Fibroblast of lung (primary cell): ENCODE data around the gene DVL1. TPM values are rescaled to one million over a fixed set of nuclear protein-coding genes. Genes with fewer than 3 reads are reported as not detected.

Source experiments
- DNase-seq, 2 donors: peaks; one replicate each; pipeline versions ENCODE4 v3.0.0 to v3.0.0-alpha.2; 2010; ENCODE audit warnings: low read depth in 2 of 2
- H2AFZ ChIP-seq: 2 replicates; pipeline ENCODE4 v1.5.1; 2012; ENCODE audit warnings: low read length, control low read depth, inconsistent platforms
- H3K27ac ChIP-seq: 2 replicates; pipeline ENCODE4 v1.5.1; 2011; ENCODE audit warnings: low read length, control low read depth; ENCODE audit not compliant: insufficient read depth
- H3K27me3 ChIP-seq: 2 replicates; pipeline ENCODE4 v1.5.1; 2011; ENCODE audit warnings: mild to moderate bottlenecking, low read length; ENCODE audit not compliant: control insufficient read depth, insufficient read depth
- H3K36me3 ChIP-seq: 2 replicates; pipeline ENCODE4 v1.5.1; 2011; ENCODE audit warnings: low read length; ENCODE audit not compliant: control insufficient read depth, insufficient read depth
- H3K4me1 ChIP-seq: 2 replicates; pipeline ENCODE4 v1.5.1; 2011; ENCODE audit warnings: low read length; ENCODE audit not compliant: control insufficient read depth, insufficient read depth; ENCODE audit errors: extremely low read depth
- H3K4me2 ChIP-seq: 2 replicates; pipeline ENCODE4 v1.5.1; 2011; ENCODE audit warnings: low read length, control low read depth; ENCODE audit not compliant: insufficient read depth; ENCODE audit errors: extremely low read depth
- H3K4me3 ChIP-seq, 4 experiments: fragments of 200-600 bp in 1 of 4; sonication (generic) in 1 of 4; replicated peaks in 1 of 4; 2 replicates each; pipeline ENCODE4 v1.5.1; 2011 to 2016; ENCODE audit warnings: low read length in 4 of 4, low read depth in 3 of 4, mild to moderate bottlenecking in 3 of 4, control low read depth in 2 of 4, inconsistent platforms in 1 of 4, mixed read lengths in 1 of 4; ENCODE audit not compliant: insufficient read depth in 1 of 4; ENCODE audit errors: control extremely low read depth in 1 of 4
- H3K79me2 ChIP-seq: 2 replicates; pipeline ENCODE4 v1.5.1; 2012; ENCODE audit warnings: mild to moderate bottlenecking, low read length, inconsistent platforms; ENCODE audit not compliant: control insufficient read depth, insufficient read depth
- H3K9ac ChIP-seq: 2 replicates; pipeline ENCODE4 v1.5.1; 2011; ENCODE audit warnings: mild to moderate bottlenecking, low read length, control low read depth; ENCODE audit not compliant: insufficient read depth
- H3K9me3 ChIP-seq: 2 replicates; pipeline ENCODE4 v1.5.1; 2012; ENCODE audit warnings: low read depth, low read length; ENCODE audit not compliant: control insufficient read depth, insufficient read depth
- H4K20me1 ChIP-seq: 2 replicates; pipeline ENCODE4 v1.5.1; 2011; ENCODE audit warnings: low read length; ENCODE audit not compliant: control insufficient read depth, insufficient read depth; ENCODE audit errors: extremely low read depth
- CTCF ChIP-seq, 2 donors: IDR thresholded peaks in 1 of 2; conservative IDR thresholded peaks in 1 of 2; 1 replicate in 1 of 2; 2 replicates in 1 of 2; pipeline ENCODE4 v1.5.1; 2011 to 2012; ENCODE audit warnings: low read length in 2 of 2, control low read depth in 1 of 2, inconsistent platforms in 1 of 2, low read depth in 1 of 2, mild to moderate bottlenecking in 1 of 2
- EZH2 ChIP-seq: IDR thresholded peaks from 2 replicates; pipeline ENCODE4 v1.5.1; 2012; ENCODE audit warnings: low read length, control low read depth, mild to moderate bottlenecking; ENCODE audit errors: missing control alignments
- polyA plus RNA-seq, 2 donors: library from polyadenylated mRNA; depleted of rRNA in 1 of 2; stranded (reverse) in 1 of 2; unstranded in 1 of 2; fragments of >200 nt; gene quantifications; 2 replicates each; pipeline ENCODE4 v1.2.1, GENCODE V29; 2011 to 2012; ENCODE audit warnings: missing spikeins in 1 of 2
- total RNA-seq: library from RNA; depleted of rRNA; stranded (reverse); fragments of >200 nt; gene quantifications from 2 replicates; pipeline ENCODE4 v1.2.1, GENCODE V29; 2014

Gene DVL1
- total and polyA plus RNA-seq, 2 donors (not counting 1 experiment from before 2014, with no cell fraction given), result 9.1 to 107 TPM

DNA sequence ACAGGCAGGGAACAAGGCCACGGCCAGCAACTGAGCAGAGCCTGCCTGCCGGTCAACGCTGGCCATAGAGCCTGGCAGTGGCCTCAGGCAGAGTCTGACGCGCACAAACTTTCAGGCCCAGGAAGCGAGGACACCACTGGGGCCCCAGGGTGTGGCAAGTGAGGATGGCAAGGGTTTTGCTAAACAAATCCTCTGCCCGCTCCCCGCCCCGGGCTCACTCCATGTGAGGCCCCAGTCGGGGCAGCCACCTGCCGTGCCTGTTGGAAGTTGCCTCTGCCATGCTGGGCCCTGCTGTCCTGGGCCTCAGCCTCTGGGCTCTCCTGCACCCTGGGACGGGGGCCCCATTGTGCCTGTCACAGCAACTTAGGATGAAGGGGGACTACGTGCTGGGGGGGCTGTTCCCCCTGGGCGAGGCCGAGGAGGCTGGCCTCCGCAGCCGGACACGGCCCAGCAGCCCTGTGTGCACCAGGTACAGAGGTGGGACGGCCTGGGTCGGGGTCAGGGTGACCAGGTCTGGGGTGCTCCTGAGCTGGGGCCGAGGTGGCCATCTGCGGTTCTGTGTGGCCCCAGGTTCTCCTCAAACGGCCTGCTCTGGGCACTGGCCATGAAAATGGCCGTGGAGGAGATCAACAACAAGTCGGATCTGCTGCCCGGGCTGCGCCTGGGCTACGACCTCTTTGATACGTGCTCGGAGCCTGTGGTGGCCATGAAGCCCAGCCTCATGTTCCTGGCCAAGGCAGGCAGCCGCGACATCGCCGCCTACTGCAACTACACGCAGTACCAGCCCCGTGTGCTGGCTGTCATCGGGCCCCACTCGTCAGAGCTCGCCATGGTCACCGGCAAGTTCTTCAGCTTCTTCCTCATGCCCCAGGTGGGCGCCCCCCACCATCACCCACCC lies 17.9 kb downstream of the DVL1 start, which contains the start of gene TAS1R3:
TAS1R3 (plus strand) TSS at position 213 of the 898 bp plus-strand sequence; CDS start at position 279, 66 bp downstream.
- Histone ChIP-seq H3K4me1 (no peaks in the 10 kb centered on the region), H3K27me3 (no peaks in the 10 kb centered on the region), H4K20me1 (no peaks in the 10 kb centered on the region), H3K9ac (no peak within 1 kb of the TSS), H3K4me3 (no peak within 1 kb of the TSS), H3K27ac (no peak within 1 kb of the TSS), H3K36me3 (peaks cover 11% of the 10 kb centered on the region), H3K79me2 (no peaks in the 10 kb centered on the region), H3K9me3 (no peaks in the 10 kb centered on the region), H3K4me2 (no peak within 1 kb of the TSS), H2AFZ (no peak within 1 kb of the TSS)
- no peak for DNase-seq
- no peak for TF ChIP-seq CTCF (conservative IDR thresholded peaks at IDR 0.05 in 1 of 2, IDR thresholded peaks at IDR 0.05 in 1 of 2; ENCODE audit: low read depth in 1 of 2, low read length in 2 of 2)
- TF ChIP-seq EZH2, result no peak

DNA sequence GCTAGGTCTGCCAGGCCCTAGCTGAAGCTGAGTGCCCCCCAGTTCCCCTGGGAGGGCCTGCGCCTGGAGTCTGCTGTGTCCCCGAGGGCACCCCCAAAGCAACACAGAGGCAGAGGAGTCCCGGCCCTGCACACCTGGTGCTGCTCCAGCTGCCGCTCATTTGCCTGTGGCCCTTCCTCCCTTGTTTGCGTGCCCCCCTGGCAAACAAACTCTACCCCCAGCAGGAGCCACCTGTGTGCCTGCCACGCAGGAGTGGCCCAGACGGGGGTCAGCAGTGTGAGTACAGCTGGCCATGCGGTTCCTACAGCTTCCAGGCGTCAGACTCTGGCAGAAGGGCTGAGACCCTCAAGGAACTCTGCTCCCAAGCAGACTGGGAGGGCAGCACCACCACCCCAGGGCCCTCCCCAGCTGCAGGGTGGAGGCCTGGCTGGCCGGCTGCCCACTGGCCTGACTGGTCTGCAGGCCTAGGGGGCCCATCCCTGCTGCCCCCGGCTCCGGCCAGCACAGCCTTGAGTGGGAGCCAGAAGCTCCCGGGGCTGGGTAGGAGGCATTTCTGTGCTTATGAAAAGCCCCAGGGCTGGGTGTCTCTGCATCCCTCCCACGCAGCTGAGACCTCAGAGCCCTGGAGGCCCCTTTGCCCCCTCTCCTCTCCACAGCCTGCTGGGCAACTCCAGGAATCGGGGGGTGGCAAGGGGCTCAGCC lies 18.7 kb downstream of the DVL1 start:
- TF ChIP-seq CTCF (conservative IDR thresholded peaks at IDR 0.05 in 1 of 2, IDR thresholded peaks at IDR 0.05 in 1 of 2; ENCODE audit: low read depth in 1 of 2, low read length in 2 of 2) (no peak), EZH2 (no peak)
- Histone ChIP-seq H3K9ac (no peak overlapping the region), H3K4me1 (peaks cover 3% of the 10 kb centered on the region), H4K20me1 (no peaks in the 10 kb centered on the region), H3K27me3 (no peaks in the 10 kb centered on the region), H3K9me3 (no peaks in the 10 kb centered on the region), H3K27ac (no peak overlapping the region), H3K79me2 (peaks cover 6% of the 10 kb centered on the region), H3K4me2 (no peak overlapping the region), H3K4me3 (no peak overlapping the region), H2AFZ (no peak overlapping the region), H3K36me3 (peaks cover 11% of the 10 kb centered on the region)
- DNase-seq, result no peak
